NCI-H460 (cell line): ENCODE measurements around the gene RAB33B. TPM values are rescaled to one million over a fixed set of nuclear protein-coding genes. Genes with fewer than 3 reads are reported as not detected.

ENCODE experiments used
- DNase-seq: peaks from one replicate; pipeline ENCODE4 v3.0.0-alpha.2; 2016; ENCODE audit warnings: low read depth; ENCODE audit errors: extremely low read depth
- small RNA-seq, 2 experiments: library from RNA; depleted of rRNA; stranded (forward); fragments of <200 nt; gene quantifications; one replicate each; pipeline ENCODE3, GENCODE V24; 2014
- total RNA-seq: library from RNA; depleted of rRNA; stranded (reverse); fragments of >200 nt; shearing (Covaris generic); gene quantifications from 2 replicates; pipeline ENCODE4 v1.2.3, GENCODE V29; 2014; rRNA removed

Gene RAB33B
- total RNA-seq, 1 experiment from 2014 or later: 8.1 TPM

DNA sequence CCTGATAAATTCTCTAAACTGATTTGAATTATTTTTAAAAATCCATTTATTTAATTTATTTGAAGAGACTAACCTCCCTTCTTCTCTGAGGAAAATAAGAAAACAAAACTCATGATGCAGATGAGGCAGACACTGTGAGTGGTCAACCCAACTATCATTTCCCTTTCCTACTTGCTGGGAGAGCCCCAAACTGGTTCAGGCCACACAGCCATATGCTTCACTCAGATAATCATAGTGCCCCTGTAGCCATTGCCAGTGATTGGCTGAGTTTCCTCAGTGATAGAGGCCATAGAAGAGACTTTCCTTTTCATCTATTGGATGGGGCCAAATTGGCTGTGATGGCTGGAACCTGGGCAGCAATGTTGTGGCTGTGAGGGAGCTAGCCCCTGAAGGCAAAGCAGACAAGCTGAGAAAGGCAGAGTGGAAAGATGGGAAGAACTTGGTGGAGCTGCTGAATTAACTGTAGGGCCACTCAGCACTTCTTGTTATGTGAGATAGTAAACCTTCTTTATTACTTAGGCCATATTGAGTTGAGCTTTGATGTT, 49.8 kb downstream of the RAB33B start:
- DNase-seq: no peak

DNA sequence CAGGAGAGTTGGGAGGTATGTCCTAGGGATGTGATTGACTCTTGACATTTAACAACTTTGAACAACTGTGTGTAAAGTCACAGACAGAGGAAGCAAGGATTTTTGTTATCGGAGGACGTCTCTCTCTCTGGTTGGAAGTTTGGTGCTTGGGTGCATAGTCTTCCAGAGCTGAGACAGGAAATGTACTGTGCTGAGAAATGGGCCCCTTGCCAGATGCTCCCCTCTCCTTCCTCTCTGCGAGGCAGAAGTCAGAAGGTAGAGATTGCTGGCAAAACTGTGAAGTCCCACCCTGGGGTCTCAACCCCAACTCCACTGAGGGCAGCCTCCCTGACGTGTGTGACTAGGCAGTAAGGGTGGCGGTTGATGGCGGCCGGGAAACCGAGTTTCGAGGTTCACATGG, 52.9 kb downstream of the RAB33B start:
- DNase-seq: no peak

DNA sequence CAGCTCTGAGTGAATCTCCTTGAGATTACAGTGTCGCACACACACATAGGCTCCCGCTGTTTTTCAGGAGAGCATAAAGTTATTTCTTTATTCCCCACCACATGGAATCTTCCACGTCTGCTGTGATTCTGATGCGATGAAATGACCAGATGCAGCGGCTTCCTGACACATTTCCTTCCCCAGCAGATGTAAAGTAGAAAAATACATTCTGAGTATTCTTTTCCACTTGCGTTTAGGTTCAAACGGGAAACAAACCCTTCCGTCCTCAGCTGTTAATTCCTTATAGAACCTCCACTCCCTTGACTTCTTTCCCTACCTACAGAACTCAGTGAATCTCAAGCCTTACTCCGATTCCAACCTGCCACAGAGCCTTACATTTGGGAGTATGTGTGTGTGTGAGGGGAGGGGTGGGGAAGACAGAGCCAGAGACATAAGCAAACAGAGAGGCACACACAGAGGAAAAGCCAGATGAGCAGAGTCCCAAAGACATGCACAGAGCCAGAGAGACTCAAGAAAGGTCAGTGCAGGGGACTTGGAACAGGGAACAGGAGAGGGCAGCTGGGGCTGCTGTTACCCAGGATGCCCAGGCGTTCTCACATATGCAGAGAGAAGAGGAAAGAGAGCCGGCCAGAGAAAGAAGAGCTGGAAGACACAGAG, 54.8 kb downstream of the RAB33B start:
- DNase-seq: no peak

DNA sequence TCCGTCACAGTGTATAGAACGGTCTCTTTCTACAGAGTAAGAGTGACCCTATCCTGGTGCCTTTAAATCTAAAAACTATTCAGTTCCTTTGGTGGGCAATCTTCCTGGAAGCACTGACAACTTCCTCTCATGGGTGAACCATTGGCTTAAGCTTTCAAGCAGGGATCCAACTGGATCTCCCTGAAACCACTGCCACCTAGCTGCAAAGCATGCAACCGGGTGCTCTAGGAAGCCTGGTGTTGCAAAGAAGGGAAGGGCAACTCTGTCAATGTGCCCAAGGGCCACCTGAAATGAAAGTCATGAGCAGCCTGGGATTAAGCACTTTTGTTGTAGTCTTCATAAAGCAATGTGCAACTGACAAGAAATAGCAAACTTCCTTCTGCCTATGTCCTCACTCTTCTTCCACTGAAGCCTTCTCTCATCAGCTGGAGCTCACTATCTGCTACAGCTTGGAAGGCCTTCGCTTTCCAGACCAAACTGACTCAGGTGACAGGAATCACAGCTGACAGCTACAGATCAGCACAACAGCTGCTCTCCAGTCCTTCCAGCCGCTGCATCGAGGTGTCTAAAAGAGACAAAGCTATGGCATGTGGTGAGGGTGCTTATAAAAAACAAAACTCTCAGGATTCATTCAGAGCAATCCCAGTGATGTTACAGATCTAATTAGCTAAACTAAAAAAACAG, 55.9 kb downstream of the RAB33B start:
- DNase-seq: no peak

DNA sequence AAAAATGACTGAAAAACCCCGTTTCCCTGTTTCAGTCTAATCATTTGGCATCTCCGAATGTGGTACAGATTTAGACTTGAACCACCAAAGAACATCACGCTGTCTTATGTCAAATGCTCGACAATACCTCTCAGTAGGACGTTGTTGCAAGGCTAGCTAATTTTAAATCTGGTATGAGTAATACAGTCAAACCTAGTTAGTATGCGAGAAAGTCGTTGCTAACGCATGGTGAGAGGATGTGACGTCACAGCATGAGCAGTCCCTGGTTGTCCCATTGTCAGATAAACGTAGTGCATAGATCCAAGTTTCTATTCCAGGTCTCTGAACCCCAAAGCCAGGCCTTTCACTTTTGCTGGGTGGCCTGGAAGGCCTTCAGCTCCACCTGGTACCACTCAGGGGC, 57.4 kb downstream of the RAB33B start:
- DNase-seq: no peak

DNA sequence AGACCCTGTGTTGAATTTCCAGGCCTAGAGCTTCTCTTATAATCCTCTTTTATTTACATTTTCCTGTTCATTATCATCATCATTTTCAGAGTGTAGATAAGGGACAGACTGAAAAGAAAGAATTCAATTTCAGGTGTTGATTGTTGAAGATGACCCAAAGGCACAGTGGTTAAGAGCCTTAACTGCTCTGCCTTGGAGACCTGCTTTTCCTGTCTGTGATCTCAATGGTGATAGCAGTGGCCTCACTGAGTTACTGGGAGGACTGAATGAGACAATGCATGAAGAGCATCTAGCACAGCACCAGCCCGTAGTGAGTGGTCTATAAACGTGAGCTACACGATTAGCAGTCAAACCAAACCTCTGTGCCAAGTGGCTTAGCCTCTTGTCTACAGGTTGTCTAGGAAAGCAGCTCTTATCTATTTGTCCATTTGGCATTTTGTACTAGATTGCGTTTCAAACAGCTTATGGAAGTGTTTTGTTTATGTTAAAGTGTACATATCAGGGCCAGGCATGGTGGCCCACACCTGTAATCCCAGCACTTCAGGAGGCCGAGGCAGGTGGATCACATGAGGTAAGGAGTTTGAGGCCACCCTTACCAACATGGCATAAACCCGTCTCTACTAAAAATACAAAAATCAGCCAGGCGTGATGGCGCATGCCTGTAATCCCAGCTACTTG, 60.6 kb downstream of the RAB33B start:
- DNase-seq: no peak

DNA sequence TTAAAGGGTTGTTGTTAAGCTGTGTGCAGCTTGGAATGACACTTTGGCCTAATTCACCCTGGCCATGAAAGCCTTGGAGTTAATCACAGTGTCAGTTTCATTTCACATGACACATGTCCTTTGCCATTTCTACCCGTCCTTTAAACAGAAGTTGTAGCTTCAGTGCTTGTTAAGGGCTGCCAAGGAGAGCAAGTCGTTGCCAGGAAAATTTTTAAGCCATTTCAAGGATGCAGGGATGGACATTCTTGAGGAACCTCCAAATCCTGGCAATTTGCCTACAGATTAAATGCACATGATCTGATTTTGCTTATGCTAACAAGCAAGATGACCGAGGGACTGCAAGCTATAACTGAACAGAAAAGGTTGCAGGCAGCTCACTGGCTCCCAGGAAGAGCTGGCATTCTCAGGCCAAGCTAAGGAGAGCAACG, 61.6 kb downstream of the RAB33B start:
- DNase-seq: no peak

DNA sequence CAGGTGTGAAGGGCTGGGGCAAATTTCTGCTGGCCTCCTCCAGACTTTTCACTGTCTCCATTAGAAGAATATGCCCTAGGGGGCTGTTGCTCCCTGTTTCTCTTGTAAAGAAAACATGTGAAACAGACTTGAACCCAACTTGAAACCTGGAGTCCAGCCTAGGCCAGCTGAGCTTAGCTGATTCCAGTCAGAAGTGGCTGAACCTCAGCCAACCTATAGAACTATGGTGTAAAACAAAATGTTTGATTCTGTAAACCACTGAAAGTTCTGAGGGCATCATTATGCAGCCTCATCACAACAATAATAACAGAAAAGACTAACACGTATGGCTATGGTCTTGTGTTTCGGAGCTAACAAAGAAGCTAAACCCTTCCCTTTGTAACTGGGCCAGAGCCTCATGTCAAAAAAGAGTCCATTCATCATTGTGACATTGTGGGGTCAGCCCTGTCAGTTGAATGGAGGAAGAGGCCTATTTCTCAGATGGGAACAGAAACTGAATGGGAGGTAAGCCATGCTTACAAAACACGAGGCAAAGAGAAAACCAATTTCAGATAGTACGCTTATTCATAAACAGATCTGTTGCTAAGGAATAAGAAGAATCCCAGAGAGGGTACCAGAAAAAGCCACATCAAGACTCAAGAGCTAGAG, 68.0 kb downstream of the RAB33B start:
- no peak for DNase-seq

DNA sequence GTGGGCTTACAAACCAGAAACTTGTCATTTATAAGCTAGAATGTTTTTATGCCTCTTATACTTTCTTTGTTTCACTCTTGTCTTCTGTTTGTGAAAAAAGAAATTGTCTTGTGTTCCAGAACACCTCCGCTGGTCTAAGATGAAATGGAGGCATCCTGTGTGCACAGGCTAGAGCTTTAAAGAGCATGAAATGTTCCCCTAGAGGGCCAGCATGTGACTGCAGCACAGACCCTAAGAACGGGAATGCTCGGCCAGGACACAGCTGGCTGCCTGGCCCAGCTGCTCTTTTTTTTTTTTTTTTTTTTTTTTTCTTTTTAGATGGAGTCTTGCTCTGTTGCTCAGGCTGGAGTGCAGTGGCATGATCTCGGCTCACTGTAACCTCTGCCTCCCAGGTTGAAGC, 68.5 kb downstream of the RAB33B start:
- no peak for DNase-seq

DNA sequence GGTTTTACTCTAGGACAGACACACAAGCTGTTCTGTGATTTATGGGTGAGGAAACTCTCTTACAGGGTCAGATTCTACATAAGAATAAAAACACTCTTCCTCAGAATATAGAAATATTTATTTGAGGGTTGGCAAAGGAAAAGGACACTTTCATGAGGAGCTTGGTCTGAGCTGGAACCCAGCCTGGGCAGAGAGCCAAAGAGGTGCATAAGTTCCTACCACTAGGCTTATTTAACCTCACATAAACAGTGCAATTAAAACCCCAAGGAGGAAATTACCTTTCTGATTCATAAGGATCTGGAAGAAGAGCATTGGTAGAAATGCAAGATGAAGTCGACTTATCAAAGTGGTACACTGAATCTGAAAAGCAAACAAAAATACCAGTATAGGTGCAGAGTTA, 69.2 kb downstream of the RAB33B start:
- no peak for DNase-seq

DNA sequence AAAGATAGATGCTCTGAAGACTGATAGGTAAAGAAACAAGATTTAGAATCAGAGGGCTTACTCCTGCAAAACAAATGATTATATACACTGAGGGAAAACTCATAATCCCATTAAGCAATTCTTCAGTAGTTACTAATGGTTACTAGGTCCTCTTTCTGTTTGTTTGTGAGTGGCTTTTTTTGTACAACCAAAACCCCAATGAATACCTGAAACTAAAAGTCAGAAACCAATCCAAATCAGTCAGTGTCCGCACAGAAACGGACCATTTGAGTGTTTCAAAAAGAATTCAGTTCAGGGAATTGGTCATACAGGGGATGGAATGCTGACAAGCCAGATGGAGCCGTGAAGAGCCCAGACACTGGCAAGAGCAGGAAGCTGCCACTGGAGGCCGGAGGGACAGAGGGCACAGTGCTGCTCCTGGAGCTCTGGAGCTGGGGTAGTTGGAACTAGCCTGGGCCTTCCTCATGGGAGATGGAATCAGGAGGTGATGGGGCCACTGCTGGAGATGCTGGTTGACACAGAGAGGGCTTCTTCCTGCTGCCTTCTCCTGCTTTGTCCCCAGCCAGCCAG, 70.2 kb downstream of the RAB33B start:
- no peak for DNase-seq

DNA sequence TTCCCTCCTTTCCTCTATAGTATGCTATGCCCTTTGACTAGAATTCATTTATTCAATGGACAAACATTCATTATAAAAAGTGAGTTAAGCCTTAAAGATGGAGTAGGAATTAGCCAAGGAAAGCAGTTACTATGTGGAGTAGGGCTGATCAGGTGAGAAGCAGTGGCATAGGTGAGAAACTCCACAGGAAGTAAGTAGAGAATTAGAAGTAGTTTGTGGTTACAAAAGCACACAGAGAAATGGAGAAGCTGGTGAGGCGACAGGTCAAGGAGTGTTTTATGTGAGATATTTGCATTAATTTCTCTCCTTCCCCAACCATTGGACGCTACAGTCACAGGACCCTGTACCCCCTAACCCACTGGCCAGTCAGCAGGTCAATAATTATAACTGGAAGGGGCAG, 71.5 kb downstream of the RAB33B start:
- DNase-seq: no peak

Small RNAs within 50 kb of the gene (small RNA-seq; reads per million reads assigned to genes)
- gene RF01225: 0 reads per million in 2 experiments

Other genes starting within 250 kb of the RAB33B start
- gene MGARP, start 173.9 kb upstream of the RAB33B start, total RNA-seq: 0.22 and 0.32 TPM in 2 replicates
- 36.5 and 45.8 TPM in 2 replicates for gene NAA15, start 152.6 kb upstream of the RAB33B start, total RNA-seq
- gene NDUFC1, start 151.6 kb upstream of the RAB33B start, total RNA-seq: 156 and 178 TPM in 2 replicates
- 50.8 and 58.7 TPM in 2 replicates for gene SETD7, start 102.1 kb downstream of the RAB33B start, total RNA-seq
- 38.6 and 39.8 TPM in 2 replicates for gene MGST2, start 211.7 kb downstream of the RAB33B start, total RNA-seq